Measurements from ENCODE around the gene SKAP1.
"Not testable (repeated sequence)": the region's sequence is repeated elsewhere in the genome, so short reads cannot be mapped to it uniquely, and the experiment has no call there.

SKAP1 gene

DNA sequence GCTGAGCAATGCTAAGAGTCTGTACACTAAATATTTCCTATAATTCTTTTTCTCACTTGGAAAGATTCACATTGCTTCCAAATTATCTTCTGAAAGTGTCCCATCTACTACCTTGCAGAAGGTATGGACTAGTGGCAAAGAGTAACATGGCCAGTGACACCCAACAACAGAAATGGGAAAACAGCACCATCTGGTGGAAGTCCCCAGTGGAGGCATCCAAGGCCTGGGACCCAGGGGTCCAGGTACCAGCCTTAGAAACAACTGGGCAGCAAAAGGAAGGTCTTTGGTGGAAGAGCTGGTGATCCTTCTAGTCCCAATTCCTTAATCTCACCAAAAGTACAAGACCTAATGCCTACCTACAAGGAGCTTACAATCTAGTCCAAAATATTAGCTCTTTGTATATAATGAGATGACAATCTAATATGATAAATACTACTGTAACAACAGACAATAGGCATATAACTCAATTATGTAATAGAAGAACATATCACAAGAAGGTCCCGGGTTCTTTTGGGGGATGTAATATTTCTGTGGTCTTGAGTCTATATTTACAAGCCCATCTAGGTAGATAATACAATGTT lies 55.3 kb downstream of the SKAP1 start:
- FAIRE-seq, result peak; percentile 69
- DNase-seq (ENCODE audit: insufficient read length, low spot score), result peak; percentile 67

- DNase-seq (ENCODE audit: insufficient read length, low spot score), result no peak
- no peak for FAIRE-seq
Measured at GRCh38 chr17:48373883-48374282, 56.1 kb downstream of the SKAP1 start.

- DNase-seq (ENCODE audit: insufficient read length, low spot score) (no peak), FAIRE-seq (no peak)
Measured at GRCh38 chr17:48373130-48373830, 56.7 kb downstream of the SKAP1 start.

- DNase-seq (ENCODE audit: insufficient read length, low spot score); FAIRE-seq: not testable (repeated sequence)
Measured at GRCh38 chr17:48368967-48369366, 61.0 kb downstream of the SKAP1 start.

DNA sequence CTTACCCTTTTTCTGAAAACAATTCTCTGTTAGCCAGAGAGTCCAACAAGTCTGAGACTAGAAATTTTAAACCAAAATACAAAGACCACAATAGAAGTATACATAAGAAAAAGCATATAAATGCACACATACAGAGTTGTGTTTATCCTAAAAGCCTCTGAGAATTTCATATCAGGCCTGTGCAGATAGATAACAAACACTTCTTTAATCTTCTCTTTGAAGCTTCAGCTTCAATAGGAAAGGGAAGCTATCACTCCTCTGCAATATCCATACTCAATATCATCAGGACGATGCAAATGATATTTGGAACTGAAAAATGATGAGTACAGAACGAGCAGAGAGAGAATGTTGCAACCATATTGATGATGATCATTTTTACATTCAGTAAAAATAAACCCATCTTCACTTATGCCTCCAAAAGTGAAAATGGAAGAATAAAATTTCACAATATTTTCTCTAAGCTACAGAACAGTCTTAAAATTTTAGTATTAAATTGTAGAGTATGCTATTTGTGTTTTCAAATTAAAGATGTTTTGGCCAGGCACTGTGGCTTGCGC lies 61.6 kb downstream of the SKAP1 start:
- FAIRE-seq (no peak), DNase-seq (ENCODE audit: insufficient read length, low spot score) (no peak)

GRCh38 chr17:48363161-48363560 lies 66.9 kb downstream of the SKAP1 start:
- no peak for FAIRE-seq
- no peak for DNase-seq (ENCODE audit: insufficient read length, low spot score)

- not testable (repeated sequence) for DNase-seq (ENCODE audit: insufficient read length, low spot score); FAIRE-seq
Measured at GRCh38 chr17:48360861-48361633, 69.0 kb downstream of the SKAP1 start.

- FAIRE-seq (no peak), DNase-seq (ENCODE audit: insufficient read length, low spot score) (no peak)
Measured at GRCh38 chr17:48357779-48358602, 72.0 kb downstream of the SKAP1 start.

GRCh38 chr17:48356866-48357265 lies 73.1 kb downstream of the SKAP1 start:
- no peak for FAIRE-seq
- DNase-seq (ENCODE audit: insufficient read length, low spot score), result no peak

DNA sequence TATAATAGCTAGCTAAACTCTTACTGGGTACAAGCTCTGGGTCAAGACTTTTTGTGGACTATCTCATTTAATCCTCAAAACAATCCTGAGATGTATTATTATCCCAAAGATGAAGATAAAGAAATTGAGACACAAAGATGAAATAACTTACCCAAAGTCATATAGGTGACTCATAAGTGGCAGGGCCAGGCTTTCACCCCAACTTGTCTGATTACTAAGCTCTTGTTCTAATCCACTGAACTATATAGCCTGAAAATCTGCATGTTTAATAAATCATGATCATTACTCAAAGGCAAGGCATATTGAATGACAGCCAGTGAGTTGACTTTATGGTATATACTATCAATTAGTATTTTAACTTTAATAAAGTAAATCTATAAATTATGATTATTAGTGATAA lies 77.4 kb downstream of the SKAP1 start:
- DNase-seq (ENCODE audit: insufficient read length, low spot score) (no peak), FAIRE-seq (no peak)

GRCh38 chr17:48351911-48352332 lies 78.1 kb downstream of the SKAP1 start:
- peak; percentile 41 for DNase-seq (ENCODE audit: insufficient read length, low spot score)
- FAIRE-seq, result no peak

DNA sequence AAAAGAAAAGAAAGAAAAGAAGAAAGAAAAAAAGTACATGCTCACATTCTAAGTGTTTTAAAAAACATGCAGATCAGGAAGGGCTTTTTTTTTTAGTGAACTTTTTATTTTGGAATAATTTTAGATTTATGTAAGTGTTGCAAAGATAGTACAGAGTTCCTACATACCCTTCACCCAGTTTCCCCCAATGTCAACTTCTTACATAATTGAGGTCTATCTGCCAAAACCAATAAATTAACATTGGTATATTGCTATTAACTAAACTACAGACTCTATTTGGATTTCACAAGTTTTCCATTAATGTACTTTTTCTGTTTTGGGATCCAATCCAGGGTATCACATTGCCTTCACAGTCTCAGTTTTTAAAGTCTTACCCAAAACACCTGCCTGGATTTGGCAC lies 81.7 kb downstream of the SKAP1 start:
- no peak for DNase-seq (ENCODE audit: insufficient read length, low spot score)
- FAIRE-seq, result no peak

- DNase-seq (ENCODE audit: insufficient read length, low spot score) (no peak), FAIRE-seq (no peak)
Measured at GRCh38 chr17:48347177-48347576, 82.8 kb downstream of the SKAP1 start.

- no peak for DNase-seq (ENCODE audit: insufficient read length, low spot score)
- no peak for FAIRE-seq
Measured at GRCh38 chr17:48344251-48344650, 85.8 kb downstream of the SKAP1 start.

GRCh38 chr17:48340916-48341315 lies 89.1 kb downstream of the SKAP1 start:
- DNase-seq (ENCODE audit: insufficient read length, low spot score), result no peak
- FAIRE-seq, result no peak

GRCh38 chr17:48338720-48339119 lies 91.3 kb downstream of the SKAP1 start:
- no peak for FAIRE-seq
- DNase-seq (ENCODE audit: insufficient read length, low spot score), result no peak

DNA sequence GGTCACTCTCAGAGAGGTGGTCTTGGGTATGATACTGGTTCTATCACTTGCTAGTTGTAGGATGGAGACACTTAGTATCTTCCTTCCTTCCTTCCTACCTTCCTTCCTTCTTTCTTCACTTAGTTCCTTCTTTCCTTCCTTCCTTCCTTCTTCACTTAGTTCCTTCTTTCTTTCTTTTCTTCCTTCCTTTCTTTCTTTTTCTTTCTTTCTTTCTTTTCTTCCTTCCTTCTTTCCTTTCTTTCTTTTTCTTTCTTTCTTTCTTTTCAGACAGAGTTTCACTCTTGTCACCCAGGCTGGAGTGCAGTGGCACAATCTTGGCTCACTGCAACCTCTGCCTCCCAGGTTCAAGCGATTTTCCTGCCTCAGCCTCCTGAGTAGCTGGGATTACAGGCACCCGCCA lies 92.1 kb downstream of the SKAP1 start:
- DNase-seq (ENCODE audit: insufficient read length, low spot score); FAIRE-seq: not testable (repeated sequence)

- no peak for DNase-seq (ENCODE audit: insufficient read length, low spot score)
- FAIRE-seq, result no peak
Measured at GRCh38 chr17:48336986-48337385, 93.0 kb downstream of the SKAP1 start.

GRCh38 chr17:48335858-48336500 lies 94.0 kb downstream of the SKAP1 start:
- DNase-seq (ENCODE audit: insufficient read length, low spot score) (peak; percentile 48), FAIRE-seq (peak; percentile 77)

GRCh38 chr17:48335146-48335784 lies 94.7 kb downstream of the SKAP1 start:
- DNase-seq (ENCODE audit: insufficient read length, low spot score) (no peak), FAIRE-seq (no peak)

Measured in HTR-8/SVneo (cell line).